Measurements from ENCODE around the gene CASP10. TPM values are rescaled to one million over a fixed set of nuclear protein-coding genes. Genes with fewer than 3 reads are reported as not detected.
A peak's percentile ranks its signal among the peaks of the same experiment; 100 is the strongest.

CASP10 gene
- total RNA-seq, 2 experiments from 2014 or later: 22.0 to 22.1 TPM

GRCh38 chr2:201185863-201186262, 2.9 kb downstream of the CASP10 start:
- CTCF ChIA-PET: interaction anchor here (0.6 to 4.2 kb wide), 6 partner anchors 8 to 178 kb away, joined by 3 to 60 read pairs (median 4); no protein-coding TSS in a partner anchor
- peak; percentile 23 for DNase-seq
- peaks cover 58% of the 10 kb centered on the region for H3K4me1 Mint-ChIP-seq (ENCODE audit: low read depth)
- intact Hi-C loops (cut with micrococcal nuclease): loop anchor here (2.0 to 10.0 kb wide), 2 partner anchors 989 to 1079 kb away; partner anchors contain the start of gene NOP58
- H3K4me3 Mint-ChIP-seq: peak overlapping the region; percentile 97
- H3K9me3 Mint-ChIP-seq: no peaks in the 10 kb centered on the region
- peak overlapping the region; percentile 96 for H3K27ac Mint-ChIP-seq
- peaks cover 40% of the 10 kb centered on the region for H3K36me3 Mint-ChIP-seq (ENCODE audit: low read depth)
- no peaks in the 10 kb centered on the region for H3K27me3 Mint-ChIP-seq (ENCODE audit: low read depth)

- intact Hi-C loops (cut with micrococcal nuclease): loop anchor here (2.0 to 10.0 kb wide), 2 partner anchors 988 to 1078 kb away; partner anchors contain the start of gene NOP58
- no peaks in the 10 kb centered on the region for H3K27me3 Mint-ChIP-seq (ENCODE audit: low read depth)
- H3K4me1 Mint-ChIP-seq (ENCODE audit: low read depth): peaks cover 67% of the 10 kb centered on the region
- CTCF ChIA-PET: interaction anchor here (1.6 to 4.2 kb wide), 2 partner anchors 9 to 46 kb away, joined by 6 to 60 read pairs; no protein-coding TSS in a partner anchor
- peak overlapping the region; percentile 96 for H3K27ac Mint-ChIP-seq
- peak overlapping the region; percentile 32 for H3K4me3 Mint-ChIP-seq
- peaks cover 43% of the 10 kb centered on the region for H3K36me3 Mint-ChIP-seq (ENCODE audit: low read depth)
- H3K9me3 Mint-ChIP-seq: no peaks in the 10 kb centered on the region
- DNase-seq: no peak
These were observed 4.0 kb downstream of the CASP10 start for GRCh38 chr2:201186982-201187381.

GRCh38 chr2:201188449-201188848, 5.5 kb downstream of the CASP10 start:
- Mint-ChIP-seq H3K36me3 (ENCODE audit: low read depth) (peaks cover 48% of the 10 kb centered on the region), H3K27me3 (ENCODE audit: low read depth) (no peaks in the 10 kb centered on the region), H3K4me3 (no peak overlapping the region), H3K27ac (no peak overlapping the region), H3K9me3 (no peaks in the 10 kb centered on the region), H3K4me1 (ENCODE audit: low read depth) (peaks cover 71% of the 10 kb centered on the region)
- intact Hi-C loops (cut with micrococcal nuclease): loop anchor here (10.0 kb wide), 1 partner anchor 986 kb away; no protein-coding TSS in a partner anchor
- no peak for DNase-seq
- CTCF ChIA-PET: interaction anchor here (4.2 kb wide), 1 partner anchor 44 kb away, joined by 60 read pairs; no protein-coding TSS in a partner anchor

DNA sequence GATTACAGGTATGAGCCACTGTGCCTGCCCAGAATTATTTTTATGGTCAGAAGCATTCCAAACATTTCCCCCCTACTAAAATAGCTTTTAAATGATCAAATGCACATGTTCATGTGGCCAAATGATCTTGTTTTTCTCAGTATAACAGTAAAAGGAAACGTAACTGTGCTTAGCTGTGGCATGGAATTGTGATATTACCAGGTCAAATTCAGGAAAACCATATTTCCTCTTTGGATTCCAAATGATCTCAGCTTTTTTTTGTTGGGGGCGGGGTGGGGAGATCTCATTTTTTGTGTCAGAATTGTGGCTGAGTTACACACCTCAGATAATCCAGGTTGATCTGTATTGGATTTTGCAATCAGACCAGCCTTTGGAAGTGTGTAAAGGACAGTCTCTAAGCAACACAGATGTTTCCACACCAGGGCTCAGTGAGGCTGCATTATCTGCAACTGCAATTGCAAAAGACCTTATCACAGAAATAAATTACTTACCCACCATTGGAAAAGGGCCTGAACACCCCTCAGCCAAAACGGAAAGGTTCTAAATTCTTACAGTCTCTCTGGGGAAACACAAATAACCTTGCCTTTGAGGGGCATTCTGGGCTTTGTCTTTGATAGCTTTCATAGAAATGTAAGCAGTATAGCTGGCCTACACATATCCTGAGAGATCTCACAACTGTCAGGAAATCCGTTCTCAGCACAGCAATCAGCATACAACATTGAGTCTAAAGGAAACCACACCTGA, 8.4 kb downstream of the CASP10 start:
- no peak overlapping the region for H3K4me3 Mint-ChIP-seq
- H3K9me3 Mint-ChIP-seq: no peaks in the 10 kb centered on the region
- peaks cover 78% of the 10 kb centered on the region for H3K4me1 Mint-ChIP-seq (ENCODE audit: low read depth)
- peak overlapping the region; percentile 11 for H3K27ac Mint-ChIP-seq
- H3K27me3 Mint-ChIP-seq (ENCODE audit: low read depth): no peaks in the 10 kb centered on the region
- CTCF ChIA-PET: interaction anchor here (0.5 to 3.1 kb wide), 4 partner anchors 8 to 427 kb away, joined by 3 to 36 read pairs (median 11); partner anchors contain the start of gene CASP10
- peaks cover 56% of the 10 kb centered on the region for H3K36me3 Mint-ChIP-seq (ENCODE audit: low read depth)
- intact Hi-C loops (cut with micrococcal nuclease): no loop called here
- DNase-seq: peak; percentile 37

DNA sequence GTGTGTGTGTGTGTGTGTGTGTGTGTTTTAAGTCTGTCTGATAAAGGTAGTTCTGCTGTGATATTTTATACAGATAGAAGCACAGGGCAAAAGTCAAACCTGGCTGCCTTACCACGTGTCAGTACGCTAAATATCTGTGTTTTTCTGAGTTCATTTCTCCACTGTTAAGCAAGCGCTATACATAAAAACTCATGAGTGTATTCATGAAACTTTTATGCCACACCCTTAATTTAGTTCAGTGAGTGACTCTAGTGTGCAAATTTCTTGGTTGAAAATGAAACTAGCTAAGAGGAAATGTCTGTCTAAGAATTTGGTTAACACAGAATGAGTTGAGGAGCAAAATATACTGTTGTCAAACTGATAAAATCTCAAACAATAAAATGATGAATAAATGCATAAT, 11.2 kb downstream of the CASP10 start:
- Mint-ChIP-seq H3K4me3 (no peak overlapping the region), H3K27ac (peak overlapping the region; percentile 50), H3K36me3 (ENCODE audit: low read depth) (peaks cover 50% of the 10 kb centered on the region), H3K9me3 (no peaks in the 10 kb centered on the region), H3K4me1 (ENCODE audit: low read depth) (peaks cover 66% of the 10 kb centered on the region), H3K27me3 (ENCODE audit: low read depth) (no peaks in the 10 kb centered on the region)
- CTCF ChIA-PET: interaction anchor here (0.6 to 3.4 kb wide), 6 partner anchors 11 to 324 kb away, joined by 3 to 40 read pairs (median 4); partner anchors contain the start of gene CASP10
- no peak for DNase-seq
- intact Hi-C loops (cut with micrococcal nuclease): loop anchor here (1.0 kb wide), 4 partner anchors 10 to 66 kb away; partner anchors contain the start of gene CASP8

DNA sequence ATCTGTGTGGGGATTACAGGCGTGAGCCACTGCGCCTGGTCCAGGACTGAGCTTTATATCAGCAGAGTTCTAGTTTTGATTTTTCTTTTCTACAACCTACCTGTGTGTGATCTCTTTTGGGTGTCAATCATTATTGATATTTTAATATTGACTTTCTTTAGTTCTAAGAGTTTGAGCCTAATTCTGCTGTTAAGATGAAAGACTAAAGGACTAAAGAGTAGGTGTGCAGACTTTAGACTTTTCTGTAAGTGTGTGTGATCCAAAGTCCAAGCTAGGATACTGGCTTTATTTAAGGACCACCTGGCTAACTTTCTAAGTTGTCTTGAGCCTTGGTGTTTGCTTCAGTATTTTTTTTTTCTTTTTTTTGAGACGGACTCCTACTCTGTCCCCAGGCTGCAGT, 12.4 kb downstream of the CASP10 start:
- H3K36me3 Mint-ChIP-seq (ENCODE audit: low read depth): peaks cover 46% of the 10 kb centered on the region
- intact Hi-C loops (cut with micrococcal nuclease): no loop called here
- peaks cover 59% of the 10 kb centered on the region for H3K4me1 Mint-ChIP-seq (ENCODE audit: low read depth)
- H3K9me3 Mint-ChIP-seq: no peaks in the 10 kb centered on the region
- no peaks in the 10 kb centered on the region for H3K27me3 Mint-ChIP-seq (ENCODE audit: low read depth)
- H3K27ac Mint-ChIP-seq: no peak overlapping the region
- H3K4me3 Mint-ChIP-seq: no peak overlapping the region
- no peak for DNase-seq
- CTCF ChIA-PET: interaction anchor here (1.1 to 3.4 kb wide), 7 partner anchors 9 to 168 kb away, joined by 3 to 40 read pairs (median 6); partner anchors contain the start of gene CASP10

DNA sequence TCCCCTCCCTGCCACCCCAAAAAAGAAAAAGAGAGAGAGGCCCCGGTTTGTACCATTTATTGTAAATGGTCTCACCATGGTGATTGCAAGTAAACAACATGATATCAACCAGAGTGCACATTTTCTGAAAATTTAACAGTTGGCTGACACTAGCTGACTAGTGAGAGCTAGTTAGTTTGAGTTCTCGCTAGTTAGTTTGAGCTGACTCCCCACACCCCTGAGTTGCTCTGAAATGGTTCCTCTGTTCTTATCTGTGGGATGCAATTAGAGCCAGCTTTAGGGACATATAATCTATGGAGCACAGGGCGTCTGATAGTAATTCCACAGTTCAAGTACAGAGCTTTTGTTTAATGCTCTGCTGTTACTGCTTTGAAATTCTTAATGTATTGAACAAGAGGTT, 13.1 kb downstream of the CASP10 start:
- H3K27ac Mint-ChIP-seq: no peak overlapping the region
- H3K4me3 Mint-ChIP-seq: no peak overlapping the region
- no peaks in the 10 kb centered on the region for H3K27me3 Mint-ChIP-seq (ENCODE audit: low read depth)
- CTCF ChIA-PET: interaction anchor here (0.9 to 3.4 kb wide), 5 partner anchors 10 to 38 kb away, joined by 3 to 40 read pairs (median 6); partner anchors contain the start of gene CASP10
- intact Hi-C loops (cut with micrococcal nuclease): no loop called here
- no peaks in the 10 kb centered on the region for H3K9me3 Mint-ChIP-seq
- peaks cover 55% of the 10 kb centered on the region for H3K4me1 Mint-ChIP-seq (ENCODE audit: low read depth)
- peaks cover 46% of the 10 kb centered on the region for H3K36me3 Mint-ChIP-seq (ENCODE audit: low read depth)
- no peak for DNase-seq

DNA sequence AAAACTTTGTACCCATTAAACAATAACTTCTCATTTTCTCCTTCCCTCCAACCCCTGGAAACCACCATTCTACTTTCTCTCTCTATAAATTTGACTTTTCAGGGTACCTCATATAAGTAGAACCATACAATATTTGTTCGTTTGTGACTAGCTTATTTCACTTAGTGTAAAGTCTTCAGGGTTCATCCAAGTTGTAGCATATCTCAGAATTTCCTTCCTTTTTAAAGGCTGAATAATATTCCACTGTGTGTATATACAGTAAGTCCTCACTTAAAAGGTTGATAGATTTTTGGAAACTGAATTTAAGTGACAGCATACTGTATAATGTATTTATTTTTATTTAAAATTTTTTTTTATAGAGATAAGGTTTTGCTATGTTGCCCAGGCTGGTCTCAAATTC, 13.9 kb downstream of the CASP10 start:
- peaks cover 49% of the 10 kb centered on the region for H3K4me1 Mint-ChIP-seq (ENCODE audit: low read depth)
- H3K27ac Mint-ChIP-seq: no peak overlapping the region
- intact Hi-C loops (cut with micrococcal nuclease): no loop called here

DNA sequence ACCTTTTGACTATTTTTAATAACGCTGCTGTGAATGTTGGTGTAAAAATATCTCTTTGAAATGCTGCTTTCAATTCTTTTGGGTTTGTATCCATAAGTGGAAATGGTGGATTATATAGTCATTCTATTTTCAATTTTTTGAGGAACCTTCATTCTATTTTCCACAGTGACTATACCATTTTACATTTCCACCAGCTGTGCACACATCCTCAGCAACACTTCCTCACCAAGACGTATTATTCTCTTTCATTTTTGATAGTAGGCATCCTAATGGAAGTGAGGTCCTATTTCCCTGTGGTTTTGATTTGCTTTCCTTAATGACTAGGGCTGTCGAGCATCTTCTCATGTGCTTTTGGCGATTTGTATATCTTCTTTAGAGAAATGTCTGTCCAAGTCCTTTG, 14.8 kb downstream of the CASP10 start:
- Mint-ChIP-seq H3K4me3 (no peak overlapping the region), H3K27me3 (ENCODE audit: low read depth) (no peaks in the 10 kb centered on the region), H3K27ac (no peak overlapping the region), H3K36me3 (ENCODE audit: low read depth) (peaks cover 46% of the 10 kb centered on the region), H3K4me1 (ENCODE audit: low read depth) (peaks cover 42% of the 10 kb centered on the region), H3K9me3 (no peaks in the 10 kb centered on the region)
- CTCF ChIA-PET: interaction anchor here (0.9 kb wide), 1 partner anchor 35 kb away, joined by 5 read pairs; no protein-coding TSS in a partner anchor
- intact Hi-C loops (cut with micrococcal nuclease): no loop called here
- DNase-seq: no peak

More for the DNA sequence above, 13.9 kb downstream of the CASP10 start:
- no peak for DNase-seq
- H3K36me3 Mint-ChIP-seq (ENCODE audit: low read depth): peaks cover 48% of the 10 kb centered on the region
- no peak overlapping the region for H3K4me3 Mint-ChIP-seq
- CTCF ChIA-PET: interaction anchor here (0.6 to 3.4 kb wide), 5 partner anchors 9 to 37 kb away, joined by 3 to 40 read pairs (median 5); partner anchors contain the start of gene CASP10
- no peaks in the 10 kb centered on the region for H3K9me3 Mint-ChIP-seq
- no peaks in the 10 kb centered on the region for H3K27me3 Mint-ChIP-seq (ENCODE audit: low read depth)

GRCh38 chr2:201199847-201200246, 16.9 kb downstream of the CASP10 start:
- peaks cover 38% of the 10 kb centered on the region for H3K36me3 Mint-ChIP-seq (ENCODE audit: low read depth)
- H3K4me1 Mint-ChIP-seq (ENCODE audit: low read depth): peaks cover 40% of the 10 kb centered on the region
- H3K27ac Mint-ChIP-seq: no peak overlapping the region
- H3K4me3 Mint-ChIP-seq: no peak overlapping the region
- intact Hi-C loops (cut with micrococcal nuclease): no loop called here
- H3K27me3 Mint-ChIP-seq (ENCODE audit: low read depth): no peaks in the 10 kb centered on the region
- no peak for DNase-seq
- no peaks in the 10 kb centered on the region for H3K9me3 Mint-ChIP-seq
- CTCF ChIA-PET: interaction anchor here (3.2 kb wide), 1 partner anchor 32 kb away, joined by 9 read pairs; no protein-coding TSS in a partner anchor

DNA sequence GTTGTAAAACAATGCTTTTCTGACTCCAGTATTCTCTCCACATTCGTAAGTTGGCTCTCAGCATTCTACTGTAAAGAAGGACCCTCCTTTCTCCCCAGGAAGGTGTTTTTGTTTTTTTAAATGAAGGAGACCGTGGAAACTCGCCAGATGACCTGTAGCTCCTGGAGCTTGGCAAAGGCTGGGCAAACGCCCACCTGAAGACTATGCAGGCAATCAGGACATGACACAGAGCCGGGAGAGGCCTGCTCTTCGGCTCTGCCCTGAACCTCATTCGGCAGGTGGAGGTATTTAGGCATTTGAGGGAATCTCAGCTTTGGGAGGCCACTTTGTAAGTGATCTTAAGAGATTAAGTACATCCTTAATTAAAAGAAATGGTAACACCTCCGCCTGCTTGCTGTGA, 17.4 kb downstream of the CASP10 start:
- H3K9me3 Mint-ChIP-seq: no peaks in the 10 kb centered on the region
- intact Hi-C loops (cut with micrococcal nuclease): no loop called here

GRCh38 chr2:201201371-201201770, 18.4 kb downstream of the CASP10 start:
- Mint-ChIP-seq H3K4me3 (no peak overlapping the region), H3K36me3 (ENCODE audit: low read depth) (peaks cover 27% of the 10 kb centered on the region), H3K27ac (no peak overlapping the region), H3K4me1 (ENCODE audit: low read depth) (peaks cover 39% of the 10 kb centered on the region), H3K27me3 (ENCODE audit: low read depth) (no peaks in the 10 kb centered on the region), H3K9me3 (no peaks in the 10 kb centered on the region)
- intact Hi-C loops (cut with micrococcal nuclease): no loop called here
- CTCF ChIA-PET: interaction anchor here (0.9 to 3.2 kb wide), 2 partner anchors 19 to 31 kb away, joined by 3 to 9 read pairs; partner anchors contain the start of gene CASP10
- no peak for DNase-seq

More for the DNA sequence above, 17.4 kb downstream of the CASP10 start:
- no peak overlapping the region for H3K4me3 Mint-ChIP-seq
- no peaks in the 10 kb centered on the region for H3K27me3 Mint-ChIP-seq (ENCODE audit: low read depth)
- CTCF ChIA-PET: interaction anchor here (0.9 to 3.2 kb wide), 2 partner anchors 18 to 32 kb away, joined by 3 to 9 read pairs; partner anchors contain the start of gene CASP10
- no peak overlapping the region for H3K27ac Mint-ChIP-seq
- no peak for DNase-seq
- H3K36me3 Mint-ChIP-seq (ENCODE audit: low read depth): peaks cover 34% of the 10 kb centered on the region
- peaks cover 41% of the 10 kb centered on the region for H3K4me1 Mint-ChIP-seq (ENCODE audit: low read depth)

All from activated naive CD4-positive, alpha-beta T cell treated with anti-CD3 and anti-CD28 coated beads for 36 hours (primary cell).